ENCODE measurements around the gene SPOCK1.

The SPOCK1 gene

GRCh38 chr5:137360607-137361006, 138.5 kb downstream of the SPOCK1 start:
- Histone ChIP-seq H3K36me3 (ENCODE audit: low read depth) (no peaks in the 10 kb centered on the region), H3K4me1 (ENCODE audit: insufficient read depth, poor library complexity, severe bottlenecking) (no peaks in the 10 kb centered on the region), H3K27ac (ENCODE audit: poor library complexity, severe bottlenecking) (no peak overlapping the region), H3K9me3 (ENCODE audit: severe bottlenecking) (no peaks in the 10 kb centered on the region), H3K27me3 (ENCODE audit: insufficient read depth, poor library complexity, severe bottlenecking) (no peaks in the 10 kb centered on the region), H3K4me3 (ENCODE audit: severe bottlenecking) (no peak overlapping the region)
- ATAC-seq (ENCODE audit: low read depth): peak; percentile 33; the same call in 1 of the 3 replicates
- DNase-seq (ENCODE audit: low spot score): no peak
- no peak for TF ChIP-seq CTCF (IDR thresholded peaks at IDR 0.05; ENCODE audit: poor library complexity, severe bottlenecking)

- H3K9me3 ChIP-seq (ENCODE audit: severe bottlenecking): no peaks in the 10 kb centered on the region
- H3K4me3 ChIP-seq (ENCODE audit: severe bottlenecking): no peak overlapping the region
- DNase-seq (ENCODE audit: low spot score): no peak
- no peaks in the 10 kb centered on the region for H3K4me1 ChIP-seq (ENCODE audit: insufficient read depth, poor library complexity, severe bottlenecking)
- H3K36me3 ChIP-seq (ENCODE audit: low read depth): no peaks in the 10 kb centered on the region
- ATAC-seq (ENCODE audit: low read depth): no peak
- H3K27ac ChIP-seq (ENCODE audit: poor library complexity, severe bottlenecking): no peak overlapping the region
- no peaks in the 10 kb centered on the region for H3K27me3 ChIP-seq (ENCODE audit: insufficient read depth, poor library complexity, severe bottlenecking)
- no peak for TF ChIP-seq CTCF (IDR thresholded peaks at IDR 0.05; ENCODE audit: poor library complexity, severe bottlenecking)
Measured at GRCh38 chr5:137359941-137360340, 139.2 kb downstream of the SPOCK1 start.

GRCh38 chr5:137357436-137357835, 141.7 kb downstream of the SPOCK1 start:
- H3K9me3 ChIP-seq (ENCODE audit: severe bottlenecking): no peaks in the 10 kb centered on the region
- no peak overlapping the region for H3K27ac ChIP-seq (ENCODE audit: poor library complexity, severe bottlenecking)
- no peaks in the 10 kb centered on the region for H3K4me1 ChIP-seq (ENCODE audit: insufficient read depth, poor library complexity, severe bottlenecking)
- ATAC-seq (ENCODE audit: low read depth) (no peak), DNase-seq (ENCODE audit: low spot score) (no peak)
- H3K27me3 ChIP-seq (ENCODE audit: insufficient read depth, poor library complexity, severe bottlenecking): no peaks in the 10 kb centered on the region
- TF ChIP-seq CTCF (IDR thresholded peaks at IDR 0.05; ENCODE audit: poor library complexity, severe bottlenecking): no peak
- H3K36me3 ChIP-seq (ENCODE audit: low read depth): no peaks in the 10 kb centered on the region
- no peak overlapping the region for H3K4me3 ChIP-seq (ENCODE audit: severe bottlenecking)

- TF ChIP-seq CTCF (IDR thresholded peaks at IDR 0.05; ENCODE audit: poor library complexity, severe bottlenecking): no peak
- ATAC-seq (ENCODE audit: low read depth) (no peak), DNase-seq (ENCODE audit: low spot score) (no peak)
- no peaks in the 10 kb centered on the region for H3K4me1 ChIP-seq (ENCODE audit: insufficient read depth, poor library complexity, severe bottlenecking)
- H3K4me3 ChIP-seq (ENCODE audit: severe bottlenecking): no peak overlapping the region
- H3K9me3 ChIP-seq (ENCODE audit: severe bottlenecking): no peaks in the 10 kb centered on the region
- H3K27me3 ChIP-seq (ENCODE audit: insufficient read depth, poor library complexity, severe bottlenecking): no peaks in the 10 kb centered on the region
- no peaks in the 10 kb centered on the region for H3K36me3 ChIP-seq (ENCODE audit: low read depth)
- no peak overlapping the region for H3K27ac ChIP-seq (ENCODE audit: poor library complexity, severe bottlenecking)
Measured at GRCh38 chr5:137356127-137356526, 143.0 kb downstream of the SPOCK1 start.

- no peak overlapping the region for H3K4me3 ChIP-seq (ENCODE audit: severe bottlenecking)
- TF ChIP-seq CTCF (IDR thresholded peaks at IDR 0.05; ENCODE audit: poor library complexity, severe bottlenecking): no peak
- H3K36me3 ChIP-seq (ENCODE audit: low read depth): no peaks in the 10 kb centered on the region
- no peaks in the 10 kb centered on the region for H3K4me1 ChIP-seq (ENCODE audit: insufficient read depth, poor library complexity, severe bottlenecking)
- H3K27ac ChIP-seq (ENCODE audit: poor library complexity, severe bottlenecking): no peak overlapping the region
- ATAC-seq (ENCODE audit: low read depth): no peak
- H3K9me3 ChIP-seq (ENCODE audit: severe bottlenecking): no peaks in the 10 kb centered on the region
- no peak for DNase-seq (ENCODE audit: low spot score)
- H3K27me3 ChIP-seq (ENCODE audit: insufficient read depth, poor library complexity, severe bottlenecking): no peaks in the 10 kb centered on the region
Measured at GRCh38 chr5:137355708-137356107, 143.4 kb downstream of the SPOCK1 start.
